Fibroblast of villous mesenchyme (primary cell): Measurements from ENCODE around the gene NDRG4. TPM values are rescaled to one million over a fixed set of nuclear protein-coding genes. Genes with fewer than 3 reads are reported as not detected.
A peak's percentile ranks its signal among the peaks of the same experiment; 100 is the strongest.
"Not testable (repeated sequence)": the region's sequence is repeated elsewhere in the genome, so short reads cannot be mapped to it uniquely, and the experiment has no call there.

Experiments used
- DNase-seq: peaks from one replicate; pipeline ENCODE4 v3.0.0-alpha.2; 2010; ENCODE audit warnings: low read depth
- H3K4me3 ChIP-seq: 2 replicates; pipeline ENCODE4 v1.5.1; 2011; ENCODE audit warnings: low read depth, mild to moderate bottlenecking, low read length
- CTCF ChIP-seq: IDR thresholded peaks from 2 replicates; pipeline ENCODE4 v1.5.1; 2012; ENCODE audit warnings: low read depth, mild to moderate bottlenecking, low read length; ENCODE audit not compliant: insufficient read depth
- total RNA-seq: library from RNA; depleted of rRNA; stranded (reverse); fragments of >200 nt; gene quantifications from 2 replicates; pipeline ENCODE4 v1.2.3, GENCODE V29; 2012

The NDRG4 gene
- total RNA-seq, 1 donor, result 8.6 TPM

- H3K4me3 ChIP-seq, result no peak overlapping the region
- peak; percentile 85 for TF ChIP-seq CTCF
- DNase-seq, result peak; percentile 74
These were observed 12.2 kb upstream of the NDRG4 start for GRCh38 chr16:58487566-58488351.

- H3K4me3 ChIP-seq, result no peak overlapping the region
- TF ChIP-seq CTCF, result no peak
- DNase-seq, result no peak
These were observed 11.4 kb upstream of the NDRG4 start for GRCh38 chr16:58488531-58488930.

DNA sequence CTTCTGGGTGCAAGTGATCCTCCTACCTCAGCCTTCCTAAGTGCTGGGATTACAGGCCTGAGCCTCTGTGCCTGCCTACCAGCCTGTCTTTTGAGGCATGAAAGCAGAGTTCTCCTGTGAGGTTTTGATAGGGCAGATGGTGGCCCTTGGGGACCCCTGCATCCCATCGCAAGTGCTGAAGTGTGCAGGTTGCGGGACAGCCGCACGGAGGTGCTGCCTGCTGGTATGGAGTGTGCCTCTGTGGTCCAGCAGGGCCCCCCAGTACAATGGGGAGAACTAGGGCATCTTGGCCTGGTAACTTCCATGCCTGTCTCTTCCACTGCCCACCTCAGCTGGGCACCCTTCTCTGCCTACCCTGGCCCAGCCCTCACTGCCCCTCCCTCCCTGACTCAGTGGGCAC, 9.9 kb upstream of the NDRG4 start:
- DNase-seq, result no peak
- no peak overlapping the region for H3K4me3 ChIP-seq
- TF ChIP-seq CTCF, result no peak

GRCh38 chr16:58490539-58490938, 9.4 kb upstream of the NDRG4 start:
- H3K4me3 ChIP-seq, DNase-seq: not testable (repeated sequence)

- no peak for DNase-seq
- no peak for TF ChIP-seq CTCF
- no peak overlapping the region for H3K4me3 ChIP-seq
These were observed 7.9 kb upstream of the NDRG4 start for GRCh38 chr16:58492066-58492465.

GRCh38 chr16:58492735-58493134, 7.2 kb upstream of the NDRG4 start:
- DNase-seq, result no peak

More at GRCh38 chr16:58492735-58493134, 7.2 kb upstream of the NDRG4 start:
- no peak for TF ChIP-seq CTCF
- no peak overlapping the region for H3K4me3 ChIP-seq
